Stimulated activated CD8-positive, alpha-beta memory T cell treated with anti-CD3 and anti-CD28 coated beads, Interleukin-4, amount 100 ng/mL, for 24 hours (primary cell): ENCODE data around the gene MAP3K12.
"Not testable (repeated sequence)": the region's sequence is repeated elsewhere in the genome, so short reads cannot be mapped to it uniquely, and the experiment has no call there.

Experiments
- DNase-seq: peaks from one replicate; pipeline ENCODE4 v3.0.0-alpha.2; 2020; ENCODE audit warnings: low read depth

MAP3K12 gene

DNA sequence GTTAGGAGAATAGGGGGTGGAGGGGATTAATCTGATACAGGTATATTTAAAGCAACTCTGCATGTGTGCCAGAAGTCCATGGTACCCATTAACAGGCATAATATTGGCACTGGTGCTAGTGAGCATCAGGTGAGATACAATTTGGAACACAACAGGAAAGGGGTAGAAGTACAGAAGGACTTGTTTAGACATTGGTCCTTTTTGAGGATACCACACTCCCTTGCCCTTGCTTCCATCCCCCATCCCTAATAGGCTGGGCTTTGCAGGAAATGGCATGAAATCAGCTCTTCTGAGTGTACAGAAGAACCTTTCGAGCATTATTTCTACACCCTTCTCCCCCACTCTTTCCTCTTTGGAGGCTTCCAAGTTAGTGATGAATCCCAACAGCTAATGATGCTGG lies 31.0 kb downstream of the MAP3K12 start:
- DNase-seq: no peak

DNA sequence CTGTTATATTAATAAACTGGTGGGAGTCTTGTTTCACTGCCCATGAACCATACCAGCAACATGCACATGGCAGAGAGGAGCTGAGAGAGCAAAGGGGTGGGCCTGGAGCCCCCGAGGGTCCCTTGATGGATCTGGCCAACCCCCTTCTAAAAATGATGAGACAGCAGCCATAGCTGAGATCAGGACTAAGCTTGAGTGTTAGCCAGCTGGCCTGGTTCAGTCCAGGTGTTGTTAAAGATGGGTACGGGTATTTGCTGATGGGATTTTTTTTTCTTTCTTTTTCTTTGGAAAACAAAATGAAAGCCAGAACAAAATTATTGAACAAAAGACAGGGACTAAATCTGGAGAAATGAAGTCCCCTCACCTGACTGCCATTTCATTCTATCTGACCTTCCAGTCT lies 31.4 kb downstream of the MAP3K12 start:
- DNase-seq: no peak

DNA sequence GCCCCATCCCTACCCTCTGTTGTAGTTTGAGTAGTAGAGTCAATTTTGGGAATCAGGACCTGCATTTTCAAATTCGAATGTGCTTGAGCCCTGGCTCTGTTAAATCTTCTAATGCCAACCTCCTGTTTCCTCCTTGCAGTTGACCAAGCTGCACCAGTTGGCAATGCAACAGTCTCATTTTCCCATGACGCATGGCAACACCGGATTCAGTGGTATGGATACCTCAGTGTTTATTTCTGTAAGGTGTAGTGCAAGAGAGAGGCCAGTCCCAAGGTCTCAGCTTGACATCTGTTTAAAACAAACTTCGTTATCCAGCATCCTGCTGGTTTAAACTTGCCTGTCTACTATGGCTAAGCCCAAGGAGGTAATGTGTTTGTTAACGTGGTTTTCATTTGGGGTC lies 32.2 kb downstream of the MAP3K12 start:
- DNase-seq: no peak

DNA sequence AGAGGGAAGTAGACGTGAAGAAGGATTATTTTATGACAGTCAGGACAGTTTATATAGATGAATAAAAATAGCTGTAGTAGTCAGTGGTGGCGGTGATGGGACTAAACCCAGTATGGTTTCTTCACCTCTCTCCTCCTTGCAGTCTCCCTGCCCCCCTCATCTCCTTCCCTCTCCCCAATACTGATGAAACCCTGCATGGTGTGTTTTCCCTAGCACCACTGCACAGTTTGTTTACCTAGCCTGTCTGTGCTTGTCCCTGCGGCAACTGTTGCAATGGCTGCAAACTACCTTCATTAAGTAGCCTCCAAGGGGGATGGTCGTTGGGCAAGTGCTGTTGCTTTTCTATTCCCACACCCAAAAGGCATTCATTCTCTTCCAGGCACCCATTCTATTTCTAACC lies 32.6 kb downstream of the MAP3K12 start:
- DNase-seq: no peak

DNA sequence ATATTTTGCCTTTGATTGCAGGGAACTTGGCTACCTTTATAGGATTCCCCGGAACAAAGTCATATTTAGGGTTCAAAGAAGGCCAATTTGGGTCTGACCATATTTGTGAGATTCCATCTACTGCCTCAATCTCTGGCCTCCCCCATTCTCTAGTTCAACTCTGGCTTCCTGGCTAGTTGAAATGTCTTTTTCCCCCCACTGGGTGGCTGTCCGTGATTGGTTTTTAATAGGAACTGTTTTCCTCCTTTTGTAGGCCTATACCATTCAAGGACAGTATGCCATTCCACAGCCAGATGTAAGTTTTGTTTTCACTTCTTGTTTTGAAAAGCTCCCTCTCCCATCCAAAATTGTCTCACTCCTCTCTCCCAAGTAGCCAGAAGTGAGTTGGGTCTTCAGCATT lies 33.6 kb downstream of the MAP3K12 start:
- no peak for DNase-seq

DNA sequence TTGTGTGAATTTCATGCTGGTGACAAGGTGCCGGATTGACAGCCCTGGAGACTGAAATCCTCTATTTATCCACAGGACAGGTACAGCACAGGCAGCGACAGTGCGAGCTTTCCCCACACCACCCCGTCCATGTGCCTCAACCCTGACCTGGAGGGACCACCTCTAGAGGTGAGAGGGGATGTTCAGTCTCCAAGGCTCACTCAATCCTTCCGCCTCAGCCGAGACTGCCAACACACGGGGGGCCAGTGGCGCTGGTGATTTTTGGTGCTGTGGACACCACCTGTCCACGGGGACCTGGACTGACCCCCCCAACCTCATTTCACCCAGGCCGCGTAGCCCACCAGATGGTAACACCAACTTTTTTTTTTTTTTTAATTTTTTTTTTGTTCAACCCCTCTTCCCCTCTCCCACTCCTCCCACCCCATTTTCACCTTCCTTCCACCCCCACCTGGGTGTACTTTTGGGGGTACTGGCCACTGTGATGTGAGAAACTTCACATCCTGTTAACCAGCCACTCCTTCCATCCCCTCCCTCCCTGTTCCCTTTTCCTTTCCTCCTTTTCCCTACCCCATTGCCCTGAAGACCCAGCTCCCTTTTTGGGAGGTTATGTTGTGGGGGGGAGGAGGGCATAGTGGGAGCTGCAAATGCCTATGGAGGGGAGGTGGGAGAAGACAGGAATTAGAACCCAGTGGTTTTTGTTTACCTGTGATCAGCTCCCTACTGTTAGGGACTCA lies 34.4 kb downstream of the MAP3K12 start:
- no peak for DNase-seq

DNA sequence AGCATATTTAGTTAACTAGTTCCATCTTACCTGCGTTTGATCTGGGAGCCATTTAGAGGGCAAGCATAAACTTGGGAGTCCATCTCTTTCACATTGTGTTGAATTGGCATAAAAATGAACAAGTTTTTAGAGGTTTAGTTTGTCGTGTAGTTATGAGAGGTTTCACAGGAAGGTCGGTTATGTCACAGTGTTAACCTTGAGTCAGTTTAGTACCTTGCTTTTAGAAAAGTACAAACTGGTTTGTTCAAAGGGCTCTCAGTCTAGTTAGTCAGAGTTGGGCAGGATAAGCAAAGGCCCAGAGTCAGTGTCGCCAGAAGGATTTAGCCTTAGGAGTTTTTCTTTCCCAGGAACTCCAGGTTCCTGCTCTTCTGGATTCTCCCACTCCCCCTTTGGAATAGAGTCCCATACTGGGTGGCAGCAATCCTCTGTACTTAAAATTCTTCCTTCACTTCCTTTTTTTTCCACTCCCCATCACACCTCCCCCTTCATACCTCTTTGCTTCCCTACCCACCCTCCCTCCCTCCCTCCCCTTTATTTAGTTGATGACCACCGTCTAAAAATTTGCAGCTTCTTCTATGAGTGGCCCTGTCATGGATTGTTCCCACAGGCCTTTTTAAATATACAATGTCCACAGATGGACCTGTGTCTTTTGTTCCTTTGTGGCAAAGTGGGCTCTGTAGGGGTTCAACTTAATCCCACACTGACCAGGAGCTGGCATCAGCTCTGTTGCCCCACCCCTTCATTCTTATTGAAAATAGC lies 35.3 kb downstream of the MAP3K12 start:
- DNase-seq: no peak

DNA sequence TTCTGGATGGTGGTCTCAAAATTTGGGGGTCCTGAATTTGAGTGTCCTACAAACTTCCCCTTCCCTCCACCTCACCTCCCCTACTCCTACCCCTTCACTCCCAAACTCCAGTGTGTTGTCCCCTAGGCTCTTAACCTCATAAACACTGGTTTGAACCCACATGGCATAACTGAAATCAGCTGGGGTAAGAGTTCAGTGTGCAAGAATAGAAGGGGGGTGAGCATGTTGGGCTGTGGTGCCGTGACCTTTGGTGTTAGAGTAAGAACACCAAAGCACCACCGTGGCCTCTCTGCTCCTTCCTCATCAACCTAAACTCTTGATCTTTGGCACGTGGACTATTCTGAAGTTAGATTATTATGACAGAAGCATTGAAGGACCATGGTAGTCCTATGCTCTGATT lies 36.3 kb downstream of the MAP3K12 start:
- DNase-seq: no peak

DNA sequence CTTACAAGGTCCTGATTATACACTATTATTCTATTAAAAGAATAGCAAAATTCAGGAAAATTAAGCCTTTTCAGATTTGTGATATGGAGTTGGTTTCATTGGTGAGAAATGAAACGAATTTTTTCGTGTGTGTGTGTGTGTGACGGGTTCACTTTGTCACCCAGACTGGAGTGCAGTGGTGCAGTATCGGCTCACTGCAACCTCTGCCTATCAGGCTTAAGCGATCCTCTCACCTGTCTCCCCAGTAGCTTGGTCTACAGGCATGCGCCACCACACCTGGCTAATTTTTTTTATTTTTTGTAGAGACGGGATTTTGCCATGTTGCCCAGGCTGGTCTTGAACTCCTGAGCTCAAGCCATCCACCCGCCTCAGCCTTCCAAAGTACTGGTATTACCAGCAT lies 37.7 kb downstream of the MAP3K12 start:
- DNase-seq: no peak

DNA sequence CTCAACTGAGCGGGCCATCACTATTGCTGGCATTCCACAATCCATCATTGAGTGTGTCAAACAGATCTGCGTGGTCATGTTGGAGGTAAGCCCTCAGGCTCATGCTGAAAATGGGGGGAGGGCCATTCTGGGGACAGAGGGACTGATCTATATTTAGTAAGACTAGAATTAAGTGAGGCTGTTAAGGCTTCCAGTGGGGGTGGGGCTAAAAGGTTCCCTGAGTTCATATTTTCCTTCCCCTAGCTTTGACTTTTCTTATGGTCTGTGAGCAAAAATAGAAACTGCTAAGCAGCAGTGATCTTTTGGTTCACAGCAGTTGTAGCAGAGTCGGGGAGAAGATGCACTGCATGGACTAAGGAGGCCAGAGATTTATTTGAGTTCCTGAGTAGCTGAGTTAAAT lies 38.2 kb downstream of the MAP3K12 start:
- no peak for DNase-seq

DNA sequence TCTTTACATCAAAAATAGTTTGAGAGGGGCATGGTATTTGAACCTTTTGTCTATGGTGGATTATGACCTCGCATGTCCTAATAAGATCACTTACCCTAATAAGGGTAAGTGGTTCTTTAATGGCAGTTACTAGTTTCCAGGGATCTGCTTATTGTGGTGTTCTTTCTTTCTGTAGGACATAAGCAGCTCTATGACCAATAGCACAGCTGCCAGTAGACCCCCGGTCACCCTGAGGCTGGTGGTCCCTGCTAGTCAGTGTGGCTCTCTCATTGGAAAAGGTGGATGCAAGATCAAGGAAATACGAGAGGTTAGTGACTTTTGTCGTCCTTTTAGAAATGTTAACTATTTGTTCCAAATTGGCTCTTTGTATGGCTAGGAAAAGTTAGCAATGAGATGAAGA lies 40.2 kb downstream of the MAP3K12 start:
- DNase-seq: no peak

DNA sequence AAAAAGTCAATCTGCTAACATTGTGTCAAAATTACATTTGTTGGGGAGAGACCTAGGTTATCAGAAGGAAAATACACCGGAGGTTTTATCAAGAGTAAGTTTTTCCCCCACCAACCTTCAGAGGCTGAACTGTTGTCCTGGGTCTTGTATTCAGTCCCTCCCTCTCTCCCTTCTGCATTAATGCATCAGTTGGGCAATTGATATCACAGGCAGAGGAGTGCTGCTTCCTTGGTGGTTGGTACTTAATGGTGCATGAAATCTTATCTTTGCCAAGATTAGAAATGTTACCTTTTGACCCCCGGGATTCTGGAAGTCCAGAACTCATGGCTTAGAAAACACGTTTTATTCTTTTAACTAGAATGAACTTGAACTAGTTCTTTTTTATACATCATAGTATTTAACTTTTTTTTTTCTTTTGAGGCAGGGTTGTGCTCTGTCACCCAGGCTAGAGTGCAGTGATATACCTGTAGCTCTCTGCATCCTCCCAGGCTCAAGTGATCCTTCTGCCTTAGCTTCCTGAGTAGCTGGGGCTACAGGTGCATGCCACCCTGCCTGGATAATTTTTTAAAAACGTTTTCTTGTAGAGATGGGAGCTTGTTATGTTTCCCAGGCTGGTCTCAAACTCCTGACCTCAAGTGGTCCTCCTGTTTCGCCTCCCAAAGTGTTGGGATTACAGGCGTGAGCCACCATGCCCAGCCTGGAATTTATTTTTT lies 42.4 kb downstream of the MAP3K12 start:
- no peak for DNase-seq

DNA sequence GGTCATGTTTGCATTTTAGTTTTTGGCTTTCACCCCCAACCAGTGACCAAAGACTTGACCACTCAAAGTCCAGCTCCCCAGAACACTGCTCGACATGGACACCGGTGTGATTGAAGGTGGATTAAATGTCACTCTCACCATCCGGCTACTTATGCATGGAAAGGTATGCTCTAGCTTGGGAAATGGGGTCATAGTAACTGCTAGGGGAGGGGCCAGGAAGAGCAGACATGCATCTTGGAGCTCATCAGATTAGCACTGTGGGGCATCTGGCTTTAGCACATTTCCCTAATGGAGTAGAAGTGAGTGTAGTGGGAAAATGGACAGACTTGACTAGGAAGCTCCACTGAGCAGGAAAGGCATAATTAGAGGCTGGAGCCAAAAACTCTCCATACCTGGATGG lies 44.6 kb downstream of the MAP3K12 start:
- no peak for DNase-seq

DNA sequence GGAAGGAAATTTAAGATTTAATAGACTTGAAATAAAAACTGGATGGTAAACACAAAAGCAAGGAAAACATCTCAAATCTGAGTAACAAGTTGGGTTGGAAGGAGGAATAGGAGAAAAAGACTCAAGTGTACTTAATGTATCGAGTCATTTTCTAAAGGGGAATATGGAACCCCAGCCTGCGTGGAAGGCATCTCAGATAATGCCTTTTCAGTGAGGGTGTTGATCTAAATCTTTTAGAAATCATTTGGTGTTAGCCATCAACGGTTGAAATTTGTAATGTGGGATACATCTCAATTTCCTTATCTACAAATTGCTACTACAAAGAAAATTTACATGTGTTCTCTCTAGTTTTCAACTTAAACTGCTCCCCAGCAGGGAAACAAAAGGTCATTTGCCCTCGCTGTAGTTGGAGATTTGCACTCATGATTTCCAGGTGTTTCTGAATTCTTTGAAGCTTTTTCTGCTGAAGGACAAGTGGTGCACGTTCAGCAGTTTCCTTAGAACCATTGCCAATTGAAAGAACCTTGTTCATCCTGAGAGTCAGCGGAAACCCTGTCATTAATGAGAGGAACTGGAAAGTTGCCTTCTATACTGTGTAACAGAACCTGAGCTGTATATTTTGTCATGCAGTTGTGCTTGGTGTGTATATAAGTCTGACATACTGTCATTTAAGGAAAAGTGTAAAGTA lies 45.2 kb downstream of the MAP3K12 start:
- DNase-seq: no peak

DNA sequence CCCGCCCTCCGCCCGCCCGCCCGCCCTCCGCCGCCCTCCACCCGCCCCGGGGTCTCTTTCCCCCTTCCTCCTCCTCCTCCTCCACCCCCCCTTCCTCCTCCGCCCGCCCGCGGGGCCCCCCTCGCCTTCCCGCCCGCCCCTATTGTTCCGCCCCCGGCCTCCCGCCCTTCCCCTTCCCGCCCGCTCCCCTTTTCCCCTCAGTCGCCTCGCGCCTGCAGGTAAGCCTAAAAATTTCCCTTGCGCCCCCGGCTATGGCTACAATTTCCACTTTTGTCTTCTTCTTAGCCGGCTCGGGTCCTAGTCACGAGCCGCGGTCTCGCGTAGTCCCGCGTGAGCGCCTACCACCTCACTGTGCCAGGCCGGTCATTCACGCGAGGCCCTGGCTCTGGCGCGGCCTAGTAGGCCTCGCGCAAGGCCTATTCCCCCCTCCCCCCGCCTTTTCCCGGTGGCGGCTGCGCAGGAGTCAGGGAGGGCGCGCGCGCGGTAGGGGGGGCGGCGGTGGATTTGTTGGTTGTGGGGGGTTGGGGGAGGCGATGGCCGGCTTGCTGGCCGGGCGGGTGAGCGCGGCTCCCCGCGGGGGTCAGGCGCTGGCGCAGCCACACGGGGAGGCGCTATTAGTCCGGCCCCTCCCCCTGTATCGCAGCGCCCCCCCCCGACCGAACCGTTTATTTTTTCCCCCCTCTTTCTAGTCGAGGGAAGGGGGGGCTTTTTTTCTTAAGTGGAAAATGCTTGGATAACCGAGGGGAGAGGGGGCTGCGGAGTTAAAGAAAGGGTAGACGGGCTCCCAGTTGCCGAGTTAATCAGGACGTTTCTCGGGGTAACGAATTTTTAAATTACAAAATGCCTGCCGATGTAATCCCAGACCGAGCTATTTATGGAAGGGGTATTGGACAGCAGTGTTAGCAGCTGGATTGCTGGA lies 46.8 kb downstream of the MAP3K12 start:
- peak; percentile 66 for DNase-seq

DNA sequence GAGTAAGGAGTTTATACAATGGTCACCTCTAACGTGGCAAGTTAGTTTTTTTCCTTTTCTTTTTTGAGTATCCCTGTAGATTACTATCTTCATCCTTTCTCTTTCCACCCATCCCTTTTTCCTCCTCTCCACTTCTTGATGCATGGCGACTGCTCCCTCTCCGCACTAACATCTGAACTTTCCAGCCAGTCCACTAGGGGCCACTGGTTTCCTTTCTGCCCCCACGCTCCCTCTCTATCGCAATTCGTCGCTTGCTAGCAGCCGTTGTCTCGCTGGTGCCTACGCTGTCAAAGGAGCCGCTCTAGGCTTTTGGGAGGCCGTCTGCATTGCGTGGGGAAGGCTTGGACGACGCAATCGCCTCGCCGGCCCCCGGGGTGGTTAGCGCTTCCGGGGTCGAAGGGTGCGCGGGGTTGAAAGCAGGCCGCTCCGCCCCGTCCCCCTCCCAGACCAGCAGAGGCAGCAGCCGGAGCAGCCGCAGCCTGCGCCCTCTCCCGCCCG lies 47.5 kb downstream of the MAP3K12 start, which contains the start of gene PCBP2:
Gene PCBP2, plus strand, starts transcription at position 442 of the 498 bp plus-strand sequence. CDS start 2,699 bp downstream, outside the sequence.
- DNase-seq: peak; percentile 95

DNA sequence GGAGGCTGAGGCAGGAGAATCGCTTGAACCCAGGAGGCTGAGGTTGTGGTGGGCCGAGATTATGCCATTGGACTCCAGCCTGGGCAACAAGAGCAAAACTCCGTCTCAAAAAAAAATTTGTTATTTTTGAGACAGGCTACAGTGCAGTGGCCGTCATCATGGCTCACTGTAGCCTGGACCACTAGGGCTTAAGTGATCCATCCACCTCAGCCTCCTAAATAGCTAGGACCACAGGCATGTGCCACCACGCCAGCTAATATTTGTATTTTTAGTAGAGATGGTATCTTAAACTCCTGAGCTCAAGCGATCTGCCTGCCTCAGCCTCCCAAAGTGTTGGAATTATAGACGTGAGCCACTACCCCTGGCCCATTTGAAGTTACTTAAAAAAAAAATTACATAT lies 48.3 kb downstream of the MAP3K12 start:
- DNase-seq: no peak

DNA sequence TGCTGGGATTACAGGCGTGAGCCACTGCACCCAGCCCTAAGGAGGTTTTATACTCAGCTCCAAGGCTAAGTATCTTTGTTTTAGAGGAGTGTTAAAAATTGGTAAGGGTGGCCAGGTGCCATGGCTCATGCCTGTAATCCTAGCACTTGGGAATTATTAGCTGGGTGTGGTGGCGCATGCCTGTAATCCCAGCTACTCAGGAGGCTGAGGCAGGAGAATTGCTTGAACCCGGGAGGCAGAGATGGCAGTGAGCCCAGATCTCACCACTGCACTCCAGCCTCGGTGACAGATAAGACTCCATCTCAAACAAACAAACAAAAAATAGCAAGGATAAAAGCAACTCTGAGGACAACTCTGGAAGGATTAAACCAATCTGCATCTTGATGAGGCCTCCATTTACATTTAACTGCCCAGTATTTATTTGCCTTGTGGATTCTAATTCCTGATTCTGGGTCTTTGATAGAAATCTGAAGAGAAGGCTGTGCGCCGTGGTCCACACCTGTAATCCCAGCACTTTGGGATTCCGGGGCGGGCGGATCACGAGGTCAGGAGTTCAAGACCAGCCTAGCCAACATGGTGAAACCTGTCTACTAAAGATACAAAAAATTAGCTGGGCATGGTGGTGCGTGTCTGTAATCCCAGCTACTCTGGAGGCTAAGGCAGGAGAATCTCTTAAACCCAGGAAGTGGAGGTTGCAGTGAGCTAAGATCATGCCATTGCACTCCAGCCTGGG lies 54.5 kb downstream of the MAP3K12 start:
- not testable (repeated sequence) for DNase-seq

DNA sequence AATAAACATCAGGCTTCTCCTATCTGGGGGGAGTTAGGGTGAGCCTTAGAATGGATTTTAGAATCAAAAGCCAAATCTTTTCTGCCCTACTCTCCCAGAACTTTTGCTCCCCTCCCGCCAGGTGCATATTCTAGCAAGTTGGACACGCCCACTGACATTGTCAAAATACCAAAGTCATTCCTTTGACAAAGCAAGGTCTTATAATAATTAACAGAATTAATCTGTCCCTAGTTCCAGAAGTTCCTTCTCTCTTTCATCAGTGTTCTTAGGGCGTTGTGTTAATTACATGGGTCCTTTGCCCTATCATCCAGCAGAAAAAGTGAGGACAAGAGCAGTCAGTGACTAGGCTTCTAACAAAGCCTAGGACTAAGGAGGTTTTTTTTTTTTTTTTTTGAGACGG lies 55.3 kb downstream of the MAP3K12 start:
- no peak for DNase-seq
